Endometrial microvascular endothelial cells (primary cell): Measurements from ENCODE around the gene COG6. TPM values are rescaled to one million over a fixed set of nuclear protein-coding genes. Genes with fewer than 3 reads are reported as not detected.

Source experiments
- in situ Hi-C: cut with HindIII; loops from 2 replicates; pipeline ENCODE4 v1.10.0; 2017; ENCODE audit warnings: low sequenced_read_pairs, low pct_unique_long_range_greater_than_20kb; ENCODE audit errors: inconsistent ontology term
- total RNA-seq: library from RNA; depleted of rRNA; stranded (reverse); fragments of >200 nt; gene quantifications from one replicate; pipeline ENCODE4 v1.2.3, GENCODE V29; 2015; ENCODE audit errors: inconsistent ontology term

Gene COG6
- 12.9 TPM for total RNA-seq

DNA sequence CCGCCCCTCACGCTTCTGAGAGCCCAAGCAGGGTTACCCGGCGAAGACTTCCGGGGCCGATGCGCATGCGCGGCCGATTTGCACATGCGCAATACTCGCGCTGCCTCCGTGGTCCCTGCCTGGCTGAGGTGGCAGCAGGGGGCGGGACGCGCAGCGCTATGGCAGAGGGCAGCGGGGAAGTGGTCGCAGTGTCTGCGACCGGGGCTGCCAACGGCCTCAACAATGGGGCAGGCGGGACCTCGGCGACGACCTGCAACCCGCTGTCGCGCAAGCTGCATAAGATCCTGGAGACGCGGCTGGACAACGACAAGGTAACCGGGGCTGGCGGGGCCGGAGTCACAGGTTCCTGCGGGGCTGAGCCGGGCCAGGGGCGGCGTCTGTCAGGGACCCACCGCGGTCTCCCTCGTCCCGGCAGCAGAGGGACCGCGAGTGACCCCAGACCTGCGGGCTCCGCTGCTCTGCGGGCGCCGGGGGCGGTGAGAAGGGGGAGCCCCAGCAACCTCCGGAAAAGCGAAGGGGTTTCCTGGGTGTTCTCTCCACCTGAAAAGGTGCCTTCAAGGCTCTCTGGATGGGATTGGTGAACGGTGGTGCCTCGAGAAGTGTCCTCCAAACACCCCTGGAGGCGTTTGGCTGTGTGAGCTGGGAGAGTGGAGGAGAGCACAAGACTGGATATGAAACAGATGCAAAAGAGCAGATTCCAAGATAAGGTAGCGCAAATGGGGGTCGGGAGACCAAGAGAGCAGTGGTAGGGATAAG, at the start of gene COG6:
COG6 (plus strand) TSS at position 94 of the 756 bp plus-strand sequence; CDS start at position 159, 65 bp downstream.
- in situ Hi-C loops = no loop called here

DNA sequence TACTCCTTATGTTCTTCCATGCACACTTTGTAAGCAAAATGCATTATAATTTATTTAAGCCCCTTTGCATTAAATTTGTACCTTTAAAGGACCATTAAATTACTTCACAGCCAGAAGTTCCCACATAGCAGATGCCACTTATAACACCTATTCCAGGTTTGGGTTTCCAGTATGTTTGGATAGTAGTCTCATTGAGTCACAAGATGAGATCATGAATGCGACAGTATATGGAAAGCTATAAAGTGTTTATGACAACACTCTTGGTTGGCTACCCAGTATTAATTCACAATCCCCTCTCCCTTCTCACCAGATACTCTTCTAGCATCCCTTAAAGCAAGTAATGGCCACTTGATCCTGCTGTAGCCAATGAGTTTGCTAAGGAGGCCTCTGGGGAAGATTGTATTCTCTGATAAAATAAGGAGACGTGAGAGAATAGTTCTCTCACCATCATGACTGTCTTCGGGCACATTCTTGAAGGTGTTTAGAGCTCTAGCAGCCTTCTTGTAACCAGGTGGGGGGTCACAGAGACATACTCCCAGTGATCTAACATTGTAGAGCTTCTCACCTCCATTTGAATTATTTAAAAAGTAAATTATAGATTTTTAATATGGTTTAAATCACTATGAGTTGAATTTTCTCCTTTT, 49.7 kb upstream of the COG6 start:
- in situ Hi-C loops = no loop called here

DNA sequence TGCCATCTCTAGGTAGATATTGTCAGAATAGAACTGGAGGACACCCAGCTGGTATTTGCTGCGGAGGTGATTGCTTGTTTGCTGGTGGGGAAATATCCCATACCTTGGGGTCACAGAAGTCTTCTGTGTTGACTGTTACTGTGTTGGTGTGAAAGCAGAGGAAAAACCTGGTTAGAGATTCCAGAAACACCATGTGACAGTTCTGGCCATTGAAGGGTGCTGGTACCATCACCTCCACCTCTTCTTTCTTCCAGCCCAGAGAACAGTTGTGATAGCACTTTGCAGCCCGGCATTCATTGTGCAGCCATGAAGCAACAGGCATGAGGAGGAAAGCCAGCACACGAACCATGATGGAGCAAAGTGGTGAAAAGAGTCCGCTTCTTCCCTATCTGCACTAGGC, 47.6 kb upstream of the COG6 start:
- in situ Hi-C loops = no loop called here

DNA sequence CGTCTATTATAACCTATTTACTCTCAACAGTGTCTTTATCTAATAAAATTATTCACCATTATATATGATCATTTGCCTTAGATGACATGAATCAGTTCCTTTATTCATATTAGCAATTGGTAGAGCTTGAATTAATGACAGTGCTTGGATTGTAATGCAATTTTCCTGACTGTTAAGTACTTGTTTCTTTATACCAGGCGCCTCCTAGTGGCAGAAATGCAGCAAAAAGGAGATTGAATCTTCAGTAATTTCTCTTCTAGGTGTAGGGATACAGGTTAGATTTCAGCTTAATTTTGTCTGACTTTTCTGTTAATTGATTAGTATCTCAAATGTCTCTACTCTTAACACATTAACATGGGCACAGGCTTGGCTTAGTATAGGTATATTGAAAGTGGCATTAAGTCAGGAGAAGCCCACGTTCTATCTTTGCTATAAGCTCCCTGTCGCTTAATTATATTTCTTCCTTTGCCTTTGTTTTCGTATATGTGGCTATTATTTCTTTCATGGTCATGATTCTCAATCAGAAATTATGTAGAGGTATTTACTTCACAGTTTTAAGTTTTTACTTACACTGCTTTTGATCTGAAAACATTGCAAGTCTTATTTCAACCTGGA, 43.3 kb upstream of the COG6 start:
- in situ Hi-C loops = no loop called here

DNA sequence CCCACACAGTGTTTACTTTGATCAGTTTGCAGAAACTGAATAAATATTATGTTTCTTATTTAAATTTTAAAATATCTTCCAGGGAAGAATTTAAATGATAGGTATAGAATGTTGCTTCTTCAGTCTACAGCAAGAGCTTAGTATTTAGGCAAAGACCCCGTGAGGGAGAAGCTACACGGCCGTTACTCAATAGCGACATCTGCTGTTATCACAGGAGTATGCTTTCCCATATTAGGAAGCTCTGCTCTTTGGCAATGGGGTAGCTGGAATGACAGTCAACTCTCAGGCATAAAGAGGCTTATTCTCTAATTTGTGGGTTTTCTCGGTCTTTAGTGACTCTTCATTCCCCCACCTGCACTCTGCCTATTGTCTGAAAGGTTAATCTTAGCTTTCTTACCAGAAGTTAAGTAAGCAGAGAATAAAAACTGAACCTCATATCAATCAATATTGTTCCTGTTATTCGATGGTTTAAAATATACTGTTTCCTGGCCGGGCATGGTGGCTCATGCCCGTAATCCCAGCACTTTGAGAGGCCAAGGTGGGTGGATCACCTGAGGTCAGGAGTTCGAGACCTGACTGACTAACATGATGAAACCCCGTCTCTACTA, 39.3 kb upstream of the COG6 start:
- in situ Hi-C loops = no loop called here

DNA sequence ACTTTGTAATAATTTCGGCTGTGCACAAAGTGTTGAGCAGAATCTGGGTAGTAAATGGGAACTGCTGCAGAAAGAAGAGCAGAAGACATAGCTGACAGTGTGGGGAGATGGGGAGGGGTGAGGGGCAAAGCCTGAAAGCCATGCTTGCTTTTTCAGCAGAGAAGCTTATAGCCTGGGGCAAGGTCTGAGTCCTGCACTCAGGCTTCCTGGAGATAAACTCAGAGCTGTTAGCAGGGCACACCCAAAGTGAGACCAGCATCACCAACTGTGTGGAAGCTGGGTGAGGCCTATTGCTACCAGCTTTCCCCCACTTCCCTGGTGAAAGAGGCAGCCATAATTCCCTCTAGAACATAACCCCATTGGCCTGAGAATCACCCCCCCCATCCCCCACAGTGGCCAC, 36.9 kb upstream of the COG6 start:
- in situ Hi-C loops = no loop called here

DNA sequence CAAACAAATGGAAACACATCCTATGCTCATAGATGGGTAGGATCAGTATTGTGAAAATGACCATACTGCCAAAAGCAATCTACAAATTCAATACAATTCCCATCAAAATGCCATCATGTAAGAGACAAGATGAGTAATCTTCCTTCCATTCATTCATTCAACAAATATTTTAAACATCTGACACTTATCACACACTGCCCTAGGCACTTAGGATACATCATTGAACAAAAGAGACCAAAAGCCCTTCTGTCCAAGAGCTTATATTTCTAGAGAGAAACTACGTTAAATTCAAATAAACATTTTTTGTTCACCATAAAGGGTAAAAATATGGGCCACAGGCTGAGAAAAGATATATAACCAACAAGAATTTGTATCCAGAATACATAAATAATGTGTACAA, 32.0 kb upstream of the COG6 start:
- in situ Hi-C loops = no loop called here

DNA sequence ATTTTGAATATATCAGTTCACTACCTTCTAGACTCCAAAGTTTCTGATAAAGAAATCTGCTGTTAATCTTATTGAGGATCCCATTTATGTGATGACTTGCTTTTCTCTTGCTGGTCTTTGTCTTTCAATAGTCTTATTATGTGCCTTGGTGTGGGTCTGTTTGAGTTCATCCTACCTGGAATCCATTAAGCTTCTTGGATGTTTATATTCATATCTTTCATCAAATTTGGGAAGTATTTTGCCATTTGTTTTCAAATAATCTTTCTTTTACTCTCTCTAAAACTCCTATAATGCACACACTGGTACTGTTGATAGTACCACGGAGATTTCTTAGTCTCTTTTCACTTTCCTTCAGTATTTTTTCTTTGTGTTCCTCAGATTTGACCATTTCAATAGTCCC, 24.2 kb upstream of the COG6 start:
- in situ Hi-C loops = no loop called here

DNA sequence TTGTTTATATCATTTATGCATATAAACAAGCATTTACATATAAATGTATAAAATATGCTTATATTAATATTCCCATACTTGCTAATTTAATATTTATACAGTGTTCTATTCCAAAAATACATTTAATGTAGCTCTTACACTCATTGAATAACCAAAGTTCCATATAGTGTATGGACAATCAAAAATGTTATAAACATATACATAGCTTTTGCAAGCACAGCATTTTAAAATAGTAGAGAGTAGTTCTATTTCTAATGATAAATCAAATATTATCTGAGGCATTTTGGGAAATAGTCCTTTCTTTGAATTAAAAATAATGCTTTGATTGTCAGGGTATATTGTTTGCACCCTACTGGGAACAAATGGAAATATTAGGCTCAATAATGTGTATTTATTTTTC, 22.5 kb upstream of the COG6 start:
- in situ Hi-C loops = no loop called here

DNA sequence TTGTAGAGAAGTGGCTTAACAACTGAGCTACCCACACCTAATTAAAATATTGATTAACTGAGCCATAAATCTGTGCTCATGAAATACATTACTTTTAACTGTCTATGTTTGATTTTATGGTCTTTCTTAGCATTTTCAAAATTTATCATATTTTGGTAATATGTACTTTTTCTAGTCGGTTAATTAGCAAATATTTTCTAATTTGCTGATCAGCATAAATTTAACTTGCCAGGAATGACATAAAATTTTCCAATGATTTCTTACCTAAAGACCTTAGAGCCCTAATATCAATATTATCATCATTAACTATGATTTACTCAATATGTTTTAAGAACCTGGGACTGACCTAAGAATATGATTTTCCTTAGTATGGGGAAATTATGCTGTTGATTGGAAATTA, 19.9 kb upstream of the COG6 start:
- in situ Hi-C loops = no loop called here

DNA sequence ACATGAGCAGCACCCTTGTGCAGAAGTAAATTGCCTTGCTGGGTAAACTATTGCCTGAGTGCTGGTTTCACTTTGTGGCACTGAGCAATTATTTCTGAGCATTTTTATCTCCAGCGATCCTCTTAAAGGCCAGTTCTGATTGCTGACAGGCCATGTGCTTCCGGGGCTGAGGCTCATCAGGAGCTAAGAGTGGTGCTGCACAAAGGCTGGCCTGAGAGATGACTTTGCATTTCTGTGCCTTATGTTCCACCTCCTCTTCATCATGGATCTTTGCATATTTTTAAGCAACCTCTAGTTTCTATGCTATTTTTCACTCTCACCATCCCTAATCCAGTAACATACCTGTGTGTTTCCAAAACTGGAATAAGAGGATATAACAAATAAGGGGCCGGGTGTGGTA, 17.6 kb upstream of the COG6 start:
- in situ Hi-C loops = no loop called here

DNA sequence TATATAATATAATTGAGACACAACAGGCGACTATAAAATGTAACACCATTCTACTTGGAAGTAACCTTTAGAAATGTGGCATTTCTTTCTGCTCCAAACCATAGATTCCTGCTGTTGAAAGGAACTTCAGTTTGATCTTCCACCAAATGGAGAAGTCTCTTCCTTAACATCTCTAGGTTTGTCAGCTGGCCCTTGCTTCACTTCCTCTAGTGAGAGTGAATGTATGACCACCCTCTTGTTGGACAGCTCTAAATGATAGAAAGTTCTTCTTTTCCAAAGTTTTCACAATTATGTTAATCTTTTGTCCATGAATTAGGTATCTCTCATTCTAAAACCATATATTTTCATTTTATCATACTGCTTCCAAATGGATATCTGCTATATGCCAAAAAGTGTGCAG, 13.8 kb upstream of the COG6 start:
- in situ Hi-C loops = no loop called here

DNA sequence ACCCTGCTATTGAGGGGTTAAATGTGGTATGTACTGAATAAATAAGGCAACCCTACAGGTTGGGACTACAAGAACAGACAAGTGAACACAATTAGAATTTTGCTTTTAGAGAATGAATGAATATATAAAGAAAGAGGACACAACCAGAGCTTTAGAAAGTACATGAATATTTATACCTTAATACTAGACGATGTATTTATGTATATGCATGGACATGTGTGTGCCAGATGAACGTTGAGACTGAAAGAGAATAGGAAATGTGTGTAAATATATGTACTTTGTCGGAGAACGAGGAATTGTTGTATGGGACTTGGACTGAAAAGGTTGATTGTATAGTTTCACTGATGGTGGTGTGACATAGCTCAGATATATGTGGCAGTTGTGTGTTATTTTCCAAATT, 9.3 kb upstream of the COG6 start:
- in situ Hi-C loops = no loop called here

DNA sequence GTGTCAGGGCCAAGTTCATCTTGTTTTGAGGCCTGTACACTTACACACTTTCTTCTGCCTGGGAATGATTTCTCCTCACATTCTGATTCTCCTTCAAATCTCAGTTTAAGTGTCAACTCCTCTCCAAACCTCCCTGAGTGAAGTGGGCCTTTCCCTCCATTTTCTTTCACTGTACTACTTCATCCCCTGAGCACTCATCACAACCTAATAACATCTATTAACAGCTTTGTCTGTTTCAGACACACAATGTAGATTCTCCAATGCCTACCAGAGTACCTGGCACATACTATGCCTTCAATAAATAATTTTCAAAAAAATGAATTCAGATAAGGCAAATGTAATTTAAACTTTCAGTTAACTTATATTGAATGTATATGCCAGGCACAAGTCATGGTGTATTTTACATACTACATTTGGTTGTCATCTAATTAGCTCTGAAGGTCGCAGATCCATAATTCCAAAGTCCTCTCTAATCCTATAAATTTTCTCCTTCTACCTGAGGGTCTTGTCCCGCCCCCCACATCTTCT, 357 bp upstream of the COG6 start:
- in situ Hi-C loops = no loop called here

DNA sequence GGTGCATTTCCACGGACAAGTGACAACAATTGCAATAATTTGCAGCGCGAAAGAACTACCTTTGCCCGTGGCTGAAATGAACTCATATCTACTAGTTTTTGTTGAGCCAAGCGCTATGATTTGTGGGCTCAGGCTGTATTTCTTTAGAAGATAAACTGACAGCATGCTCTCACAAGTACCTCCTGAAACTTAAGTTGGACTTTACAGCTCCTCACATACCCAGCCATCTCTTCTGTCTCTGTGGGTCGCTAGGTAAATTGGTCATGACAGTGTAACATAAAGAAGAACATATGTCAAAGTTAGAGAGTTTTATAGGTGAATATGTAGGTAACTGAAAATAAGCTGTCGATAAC, 839 bp downstream of the COG6 start:
- in situ Hi-C loops = no loop called here

DNA sequence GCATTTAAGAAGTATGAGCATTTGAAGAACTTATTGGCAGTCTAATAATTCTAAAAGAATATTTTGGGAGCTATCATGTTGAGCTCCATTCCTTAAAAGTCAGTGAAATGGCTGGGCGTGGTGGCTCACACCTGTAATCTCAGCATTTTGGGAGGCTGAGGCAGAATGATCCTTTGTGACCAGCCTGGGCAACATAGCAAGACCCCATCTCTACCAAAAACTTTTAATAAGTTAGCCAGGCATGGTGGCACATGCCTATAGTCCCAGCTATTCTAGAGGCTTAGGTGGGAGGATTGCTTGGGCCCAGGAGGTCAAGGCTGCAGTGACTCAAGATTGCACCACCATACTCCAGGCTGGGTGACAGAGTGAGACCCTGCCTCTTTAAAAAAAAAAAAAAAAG, 8.0 kb downstream of the COG6 start:
- in situ Hi-C loops = no loop called here

DNA sequence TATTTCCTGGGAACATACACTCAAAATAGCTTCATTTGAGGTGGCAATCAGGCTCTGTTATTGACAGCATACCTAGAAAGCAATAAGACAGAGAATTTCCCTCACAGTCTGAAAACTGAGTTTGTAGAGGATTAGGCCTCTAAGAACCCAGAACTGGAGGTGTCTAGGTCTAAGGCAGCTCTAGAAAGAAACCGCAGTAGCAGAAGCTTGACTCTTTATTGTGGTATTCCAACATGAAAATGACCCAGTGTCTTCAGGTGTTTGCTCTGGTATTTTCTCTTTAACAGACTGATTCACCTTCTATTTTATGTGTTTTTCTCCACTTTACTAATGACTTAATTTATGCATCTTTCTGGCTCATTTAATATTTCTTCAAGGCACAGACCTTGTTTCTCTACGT, 8.5 kb downstream of the COG6 start:
- in situ Hi-C loops = no loop called here

DNA sequence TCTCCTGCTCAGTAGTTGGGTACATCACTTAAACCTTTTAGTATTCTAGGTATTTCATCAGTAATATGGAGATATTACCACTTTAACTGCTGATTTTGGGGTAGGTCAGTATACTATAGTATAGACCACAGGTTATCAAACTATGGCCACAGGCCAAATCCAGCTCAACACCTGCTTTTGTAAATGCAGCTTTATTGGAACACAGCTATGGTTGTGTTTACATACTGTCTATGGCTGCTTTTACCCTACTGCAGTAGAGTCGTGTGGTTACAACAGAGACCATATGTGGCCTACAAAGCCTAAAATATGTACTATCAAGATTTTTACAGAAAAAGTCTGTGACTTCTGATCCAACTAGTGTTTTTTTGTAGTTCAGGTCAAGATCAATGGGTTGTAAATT, 10.3 kb downstream of the COG6 start:
- in situ Hi-C loops = no loop called here

DNA sequence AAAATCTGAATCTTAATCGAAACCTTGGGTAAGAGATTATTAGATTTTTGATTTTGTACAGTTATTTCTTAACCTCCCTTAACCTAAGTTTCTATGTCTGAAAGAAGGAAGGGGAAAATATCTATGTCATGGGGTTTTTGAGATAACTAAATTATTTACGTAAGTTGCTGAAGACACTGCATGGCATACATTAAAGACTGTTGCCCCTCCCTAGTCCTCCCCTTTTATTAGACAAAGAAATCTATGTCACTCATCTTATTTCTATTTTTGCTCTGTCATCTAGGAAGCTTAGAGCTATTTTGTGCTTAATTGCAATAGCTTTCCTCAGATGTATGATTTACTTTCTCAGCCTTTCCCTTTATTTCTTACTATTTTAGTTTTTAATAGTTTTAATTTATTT, 15.0 kb downstream of the COG6 start:
- in situ Hi-C loops = no loop called here
